Astrocyte (in vitro differentiated cells and primary cell): ENCODE measurements around the gene CNTN5. TPM values are rescaled to one million over a fixed set of nuclear protein-coding genes. Genes with fewer than 3 reads are reported as not detected.

ENCODE experiments used
- DNase-seq: peaks from one replicate; pipeline ENCODE4 v3.0.0-alpha.2; 2010; ENCODE audit warnings: low read depth
- FAIRE-seq: peaks from 2 replicates; lab custom pipeline; 2011; peaks lifted over from hg19 to GRCh38; lab: Jason Lieb, UNC
- H2AFZ ChIP-seq: 2 replicates; pipeline ENCODE4 v1.6.0; 2012; ENCODE audit warnings: low read depth, low read length, inconsistent platforms
- H3K27ac ChIP-seq: 2 replicates; pipeline ENCODE4 v1.5.1; 2011; ENCODE audit warnings: low read depth, low read length, inconsistent platforms
- H3K27me3 ChIP-seq: 2 replicates; pipeline ENCODE4 v1.6.0; 2011; ENCODE audit warnings: low read length, inconsistent platforms; ENCODE audit not compliant: insufficient read depth
- H3K36me3 ChIP-seq: 2 replicates; pipeline ENCODE4 v1.5.1; 2011; ENCODE audit warnings: low read length, inconsistent platforms; ENCODE audit not compliant: insufficient read depth
- H3K4me1 ChIP-seq: 2 replicates; pipeline ENCODE4 v1.5.1; 2011; ENCODE audit warnings: low read length, inconsistent platforms; ENCODE audit not compliant: insufficient read depth
- H3K4me2 ChIP-seq: 2 replicates; pipeline ENCODE4 v1.6.0; 2012; ENCODE audit warnings: low read length, inconsistent platforms
- H3K4me3 ChIP-seq: 2 replicates; pipeline ENCODE4 v1.5.1; 2011; ENCODE audit warnings: low read depth, mild to moderate bottlenecking, low read length, inconsistent platforms; ENCODE audit not compliant: insufficient read depth
- H3K79me2 ChIP-seq: 2 replicates; pipeline ENCODE4 v1.6.0; 2012; ENCODE audit warnings: mild to moderate bottlenecking, low read length, inconsistent platforms; ENCODE audit not compliant: insufficient read depth
- H3K9ac ChIP-seq: 2 replicates; pipeline ENCODE4 v1.6.0; 2012; ENCODE audit warnings: mild to moderate bottlenecking, low read length, inconsistent platforms
- H3K9me3 ChIP-seq: 2 replicates; pipeline ENCODE4 v1.5.1; 2012; ENCODE audit warnings: low read depth, mild to moderate bottlenecking, low read length, inconsistent platforms; ENCODE audit not compliant: insufficient read depth
- H4K20me1 ChIP-seq: 2 replicates; pipeline ENCODE4 v1.6.0; 2012; ENCODE audit warnings: low read length, inconsistent platforms; ENCODE audit not compliant: insufficient read depth
- H3K27ac Mint-ChIP-seq: one replicate; pipeline ENCODE4 v1.8.0; 2021; ENCODE audit warnings: mild to moderate bottlenecking, mixed read lengths; ENCODE audit not compliant: unreplicated experiment
- H3K27me3 Mint-ChIP-seq: one replicate; pipeline ENCODE4 v1.8.0; 2021; ENCODE audit warnings: low read depth, mixed read lengths; ENCODE audit not compliant: unreplicated experiment
- H3K36me3 Mint-ChIP-seq: one replicate; pipeline ENCODE4 v1.8.0; 2021; ENCODE audit warnings: low read depth, mixed read lengths; ENCODE audit not compliant: unreplicated experiment
- H3K4me1 Mint-ChIP-seq: one replicate; pipeline ENCODE4 v1.8.0; 2021; ENCODE audit warnings: low read depth, mixed read lengths; ENCODE audit not compliant: unreplicated experiment
- H3K4me3 Mint-ChIP-seq: one replicate; pipeline ENCODE4 v1.8.0; 2021; ENCODE audit warnings: mild to moderate bottlenecking, moderate library complexity, mixed read lengths; ENCODE audit not compliant: unreplicated experiment
- H3K9me3 Mint-ChIP-seq: one replicate; pipeline ENCODE4 v1.8.0; 2021; ENCODE audit warnings: mild to moderate bottlenecking, mixed read lengths; ENCODE audit not compliant: unreplicated experiment
- EZH2 ChIP-seq: IDR thresholded peaks from 2 replicates; pipeline ENCODE4 v1.6.1; 2012; ENCODE audit warnings: mild to moderate bottlenecking, low read length, inconsistent platforms; ENCODE audit not compliant: insufficient read depth
- total RNA-seq: library from RNA; stranded (reverse); gene quantifications from 2 replicates; pipeline ENCODE4 v1.2.1, GENCODE V29; 2021
- TF ChIP-seq, protein P1 (sequence below): IDR thresholded peaks from 2 replicates; pipeline ENCODE4 v1.5.1; 2011; ENCODE audit warnings: low read depth, mild to moderate bottlenecking, inconsistent platforms, low read length, moderate library complexity; ENCODE audit not compliant: insufficient read depth

Gene CNTN5
- total RNA-seq, 1 donor from 2014 or later, result 1.1 TPM

DNA sequence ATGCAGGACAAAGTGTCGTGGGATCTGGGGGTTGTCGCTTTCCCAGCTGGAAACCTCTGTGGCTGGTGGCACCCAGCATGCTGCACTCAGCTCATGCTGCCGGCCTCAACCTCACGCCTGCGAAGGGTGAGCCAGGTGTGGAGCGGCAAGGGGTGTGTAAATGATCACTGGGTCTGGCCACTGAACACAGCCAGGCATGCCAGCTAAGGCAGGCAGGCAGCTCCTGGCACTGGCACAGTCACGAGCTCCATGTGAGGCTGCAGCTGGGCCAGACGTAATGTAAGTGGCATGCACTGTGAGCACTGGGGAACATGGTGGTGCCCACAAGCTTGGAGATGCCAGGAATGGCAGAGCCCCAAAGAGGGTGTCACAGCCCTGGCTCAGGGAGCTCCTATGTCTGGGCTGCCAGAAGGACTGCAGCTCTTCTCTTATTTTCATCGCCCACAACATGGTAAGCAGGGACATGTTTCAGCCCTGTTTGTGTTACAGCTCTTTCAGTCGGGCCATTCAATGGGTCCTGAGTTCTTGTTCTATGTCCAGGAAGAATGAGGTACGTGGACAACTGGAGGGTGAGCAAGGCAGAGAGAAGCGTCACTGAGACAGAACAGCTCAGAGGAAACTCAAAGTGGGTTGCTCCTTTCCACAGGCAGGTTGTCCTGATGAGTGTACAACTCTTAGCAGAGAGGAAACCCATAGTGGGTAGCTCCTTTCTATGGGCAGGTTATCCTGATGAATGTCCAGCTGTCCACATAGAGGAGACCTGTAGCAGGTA, 403.8 kb downstream of the CNTN5 start:
- Histone ChIP-seq H3K4me2 (no peak overlapping the region), H3K4me1 (no peaks in the 10 kb centered on the region), H3K36me3 (no peaks in the 10 kb centered on the region), H3K9ac (no peak overlapping the region), H3K79me2 (no peaks in the 10 kb centered on the region), H3K27ac (no peak overlapping the region), H3K4me3 (no peak overlapping the region), H4K20me1 (no peaks in the 10 kb centered on the region), H3K9me3 (peaks cover 3% of the 10 kb centered on the region), H2AFZ (no peak overlapping the region), H3K27me3 (no peaks in the 10 kb centered on the region)
- Mint-ChIP-seq H3K4me3 (no peak overlapping the region), H3K27ac (no peak overlapping the region), H3K36me3 (peaks cover 2% of the 10 kb centered on the region), H3K4me1 (peaks cover 32% of the 10 kb centered on the region), H3K27me3 (no peaks in the 10 kb centered on the region), H3K9me3 (no peaks in the 10 kb centered on the region)
- no peak for FAIRE-seq
- TF ChIP-seq EZH2, result no peak
- DNase-seq, result no peak

DNA sequence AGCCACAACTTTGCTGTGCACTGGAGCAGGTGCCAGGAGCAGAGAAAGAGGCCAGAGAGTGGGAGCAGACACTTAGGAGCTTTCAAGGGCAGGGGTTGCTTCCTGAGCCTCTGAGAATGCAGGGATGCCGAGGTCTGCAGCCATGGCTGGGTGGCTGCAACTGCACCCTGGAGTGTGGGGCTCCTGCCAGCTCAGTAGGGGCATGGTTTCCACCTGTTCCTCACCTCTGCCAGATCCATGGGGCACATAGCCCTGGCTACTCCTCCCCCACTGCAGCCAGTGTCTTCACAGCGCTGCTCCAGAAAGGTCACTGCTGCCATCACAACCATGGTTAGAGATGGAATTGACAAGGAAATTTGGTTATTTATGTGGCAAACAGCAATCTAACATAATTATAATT, 404.8 kb downstream of the CNTN5 start:
- Histone ChIP-seq H3K9me3 (peaks cover 3% of the 10 kb centered on the region), H3K9ac (no peak overlapping the region), H3K4me3 (no peak overlapping the region), H2AFZ (no peak overlapping the region), H3K36me3 (no peaks in the 10 kb centered on the region), H3K79me2 (no peaks in the 10 kb centered on the region), H3K4me2 (no peak overlapping the region), H3K4me1 (no peaks in the 10 kb centered on the region), H3K27me3 (no peaks in the 10 kb centered on the region), H3K27ac (no peak overlapping the region), H4K20me1 (no peaks in the 10 kb centered on the region)
- no peaks in the 10 kb centered on the region for H3K9me3 Mint-ChIP-seq
- peaks cover 22% of the 10 kb centered on the region for H3K4me1 Mint-ChIP-seq
- TF ChIP-seq EZH2, result no peak
- TF ChIP-seq, protein P1, sequence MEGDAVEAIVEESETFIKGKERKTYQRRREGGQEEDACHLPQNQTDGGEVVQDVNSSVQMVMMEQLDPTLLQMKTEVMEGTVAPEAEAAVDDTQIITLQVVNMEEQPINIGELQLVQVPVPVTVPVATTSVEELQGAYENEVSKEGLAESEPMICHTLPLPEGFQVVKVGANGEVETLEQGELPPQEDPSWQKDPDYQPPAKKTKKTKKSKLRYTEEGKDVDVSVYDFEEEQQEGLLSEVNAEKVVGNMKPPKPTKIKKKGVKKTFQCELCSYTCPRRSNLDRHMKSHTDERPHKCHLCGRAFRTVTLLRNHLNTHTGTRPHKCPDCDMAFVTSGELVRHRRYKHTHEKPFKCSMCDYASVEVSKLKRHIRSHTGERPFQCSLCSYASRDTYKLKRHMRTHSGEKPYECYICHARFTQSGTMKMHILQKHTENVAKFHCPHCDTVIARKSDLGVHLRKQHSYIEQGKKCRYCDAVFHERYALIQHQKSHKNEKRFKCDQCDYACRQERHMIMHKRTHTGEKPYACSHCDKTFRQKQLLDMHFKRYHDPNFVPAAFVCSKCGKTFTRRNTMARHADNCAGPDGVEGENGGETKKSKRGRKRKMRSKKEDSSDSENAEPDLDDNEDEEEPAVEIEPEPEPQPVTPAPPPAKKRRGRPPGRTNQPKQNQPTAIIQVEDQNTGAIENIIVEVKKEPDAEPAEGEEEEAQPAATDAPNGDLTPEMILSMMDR, result no peak
- no peak overlapping the region for H3K27ac Mint-ChIP-seq
- H3K4me3 Mint-ChIP-seq, result no peak overlapping the region
- H3K36me3 Mint-ChIP-seq, result peaks cover 2% of the 10 kb centered on the region
- no peak for FAIRE-seq
- DNase-seq, result no peak
- no peaks in the 10 kb centered on the region for H3K27me3 Mint-ChIP-seq

DNA sequence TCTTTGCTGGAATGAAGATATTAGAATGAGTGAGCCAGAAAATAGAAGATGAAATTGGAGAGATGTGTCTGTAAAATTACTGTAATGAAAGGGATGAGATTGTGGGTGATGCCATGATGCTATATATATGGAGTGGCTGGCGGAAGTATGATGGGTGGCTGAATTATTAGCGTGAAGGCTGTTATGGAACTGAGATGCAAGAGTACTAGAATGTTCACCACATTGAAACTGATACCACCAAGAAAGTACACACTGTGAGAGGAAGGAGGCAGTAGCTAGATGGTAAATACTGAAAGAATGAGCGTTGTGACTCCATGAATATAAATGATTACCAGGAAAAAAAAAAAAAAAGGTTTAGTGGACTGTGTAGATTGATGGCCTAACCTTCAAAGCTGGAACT, 411.9 kb downstream of the CNTN5 start:
- Histone ChIP-seq H3K4me3 (no peak overlapping the region), H3K4me2 (no peak overlapping the region), H3K79me2 (no peaks in the 10 kb centered on the region), H4K20me1 (no peaks in the 10 kb centered on the region), H3K9ac (no peak overlapping the region), H3K27me3 (no peaks in the 10 kb centered on the region), H3K36me3 (no peaks in the 10 kb centered on the region), H3K27ac (no peak overlapping the region), H3K9me3 (no peaks in the 10 kb centered on the region), H3K4me1 (no peaks in the 10 kb centered on the region), H2AFZ (no peak overlapping the region)
- no peaks in the 10 kb centered on the region for H3K9me3 Mint-ChIP-seq
- H3K36me3 Mint-ChIP-seq, result no peaks in the 10 kb centered on the region
- no peak overlapping the region for H3K4me3 Mint-ChIP-seq
- no peak for TF ChIP-seq EZH2
- TF ChIP-seq, protein P1, result no peak
- H3K27me3 Mint-ChIP-seq, result no peaks in the 10 kb centered on the region
- H3K4me1 Mint-ChIP-seq, result no peaks in the 10 kb centered on the region
- no peak overlapping the region for H3K27ac Mint-ChIP-seq
- DNase-seq (no peak), FAIRE-seq (no peak)
